Bladder microvascular endothelial cell (primary cell): ENCODE measurements around the gene NMD3. TPM values are rescaled to one million over a fixed set of nuclear protein-coding genes. Genes with fewer than 3 reads are reported as not detected.

Experiments
- total RNA-seq: library from RNA; depleted of rRNA; stranded (reverse); fragments of >200 nt; gene quantifications from 2 replicates; pipeline ENCODE4 v1.2.3, GENCODE V29; 2014

NMD3 gene
- total RNA-seq = 78.5 and 89.3 TPM in 2 replicates

GRCh38 chr3:161220850-161221753, at the start of gene NMD3:
NMD3 (plus strand) TSS chr3:161221311; CDS start chr3:161222014, 703 bp downstream.

Other genes with a start within 250 kb of the NMD3 start
- gene B3GALNT1, start 116.0 kb upstream of the NMD3 start, total RNA-seq = 10.6 and 34.8 TPM in 2 replicates
- not detected in 2 replicates for gene SPTSSB, start 150.2 kb downstream of the NMD3 start, total RNA-seq